A673 (cell line): ENCODE measurements around the gene PCDHGA4. TPM values are rescaled to one million over a fixed set of nuclear protein-coding genes. Genes with fewer than 3 reads are reported as not detected.
"Not testable (repeated sequence)": the region's sequence is repeated elsewhere in the genome, so short reads cannot be mapped to it uniquely, and the experiment has no call there.

Experiments
- BruUV-seq: library from RNA; stranded (reverse); fragments of 400-500 nt; replicated peaks from 2 replicates; lab custom pipeline; 2021; lab: Mats Ljungman, UMichigan
- CTCF ChIA-PET: fragments of 300-600 bp; sonication (Branson Sonifier 250); formaldehyde crosslinking; loops from one replicate; lab custom pipeline; 2022; ENCODE audit warnings: antibody characterized with exemption; lab: Charles Lee
- POLR2A ChIA-PET: fragments of 300-600 bp; sonication (Branson Sonifier 250); formaldehyde crosslinking; loops from one replicate; lab custom pipeline; 2022; ENCODE audit warnings: antibody characterized with exemption; ENCODE audit not compliant: low non-redundant PET; lab: Charles Lee
- DNase-seq: peaks from one replicate; pipeline ENCODE4 v3.0.0-alpha.2; 2015; ENCODE audit warnings: low spot score
- H3K27ac ChIP-seq: fragments of 200-600 bp; sonication (generic); 2 replicates; pipeline ENCODE4 v1.5.1; 2016; ENCODE audit warnings: mixed run types, low read depth, mild to moderate bottlenecking, mixed read lengths, antibody characterized with exemption, low read length; ENCODE audit not compliant: poor library complexity, severe bottlenecking
- H3K27me3 ChIP-seq: fragments of 200-600 bp; sonication (generic); replicated peaks from 2 replicates; pipeline ENCODE4 v1.6.1; 2017; ENCODE audit warnings: mixed run types, low read depth, mild to moderate bottlenecking, mixed read lengths, antibody characterized with exemption, low read length; ENCODE audit not compliant: insufficient read depth, poor library complexity
- H3K36me3 ChIP-seq: fragments of 200-600 bp; sonication (generic); 2 replicates; pipeline ENCODE4 v1.6.1; 2016; ENCODE audit warnings: mixed run types, mild to moderate bottlenecking, mixed read lengths, antibody characterized with exemption, low read length; ENCODE audit not compliant: insufficient read depth, poor library complexity, severe bottlenecking
- H3K4me1 ChIP-seq: fragments of 200-600 bp; sonication (generic); 2 replicates; pipeline ENCODE4 v1.6.1; 2017; ENCODE audit warnings: mixed run types, mild to moderate bottlenecking, mixed read lengths, antibody characterized with exemption, low read length; ENCODE audit not compliant: insufficient read depth, poor library complexity, severe bottlenecking
- H3K4me3 ChIP-seq: fragments of 200-600 bp; sonication (generic); 2 replicates; pipeline ENCODE4 v1.5.1; 2016; ENCODE audit warnings: low read depth, mixed run types, mild to moderate bottlenecking, mixed read lengths, low read length; ENCODE audit not compliant: poor library complexity, severe bottlenecking
- H3K9me3 ChIP-seq: fragments of 200-600 bp; sonication (generic); 2 replicates; pipeline ENCODE4 v1.6.1; 2016; ENCODE audit warnings: mixed run types, low read depth, mild to moderate bottlenecking, mixed read lengths, antibody characterized with exemption, low read length; ENCODE audit not compliant: poor library complexity, severe bottlenecking
- CTCF ChIP-seq: fragments of 300-800, 200-600 bp; sonication (generic); conservative IDR thresholded peaks from 2 replicates; pipeline ENCODE4 v1.5.1; 2017; ENCODE audit warnings: low read depth, mild to moderate bottlenecking, antibody characterized with exemption, low read length, moderate library complexity, mixed read lengths
- EZH2 ChIP-seq: fragments of 200-600 bp; sonication (generic); IDR thresholded peaks from 2 replicates; pipeline ENCODE4 v1.6.1; 2017; ENCODE audit warnings: borderline replicate concordance, low read depth, mild to moderate bottlenecking, mixed read lengths, antibody characterized with exemption, low read length; ENCODE audit not compliant: poor library complexity, severe bottlenecking
- intact Hi-C: fragments of 100-400 bp; cut with micrococcal nuclease; formaldehyde crosslinking; loops from one replicate; pipeline ENCODE4 v1.10.0; 2022; ENCODE audit not compliant: unreplicated experiment
- total RNA-seq: library from RNA; stranded (reverse); gene quantifications from 2 replicates; pipeline ENCODE4 v1.2.3, GENCODE V29; 2021

The PCDHGA4 gene
- total RNA-seq, 1 experiment from 2014 or later, result 3.5 TPM

DNA sequence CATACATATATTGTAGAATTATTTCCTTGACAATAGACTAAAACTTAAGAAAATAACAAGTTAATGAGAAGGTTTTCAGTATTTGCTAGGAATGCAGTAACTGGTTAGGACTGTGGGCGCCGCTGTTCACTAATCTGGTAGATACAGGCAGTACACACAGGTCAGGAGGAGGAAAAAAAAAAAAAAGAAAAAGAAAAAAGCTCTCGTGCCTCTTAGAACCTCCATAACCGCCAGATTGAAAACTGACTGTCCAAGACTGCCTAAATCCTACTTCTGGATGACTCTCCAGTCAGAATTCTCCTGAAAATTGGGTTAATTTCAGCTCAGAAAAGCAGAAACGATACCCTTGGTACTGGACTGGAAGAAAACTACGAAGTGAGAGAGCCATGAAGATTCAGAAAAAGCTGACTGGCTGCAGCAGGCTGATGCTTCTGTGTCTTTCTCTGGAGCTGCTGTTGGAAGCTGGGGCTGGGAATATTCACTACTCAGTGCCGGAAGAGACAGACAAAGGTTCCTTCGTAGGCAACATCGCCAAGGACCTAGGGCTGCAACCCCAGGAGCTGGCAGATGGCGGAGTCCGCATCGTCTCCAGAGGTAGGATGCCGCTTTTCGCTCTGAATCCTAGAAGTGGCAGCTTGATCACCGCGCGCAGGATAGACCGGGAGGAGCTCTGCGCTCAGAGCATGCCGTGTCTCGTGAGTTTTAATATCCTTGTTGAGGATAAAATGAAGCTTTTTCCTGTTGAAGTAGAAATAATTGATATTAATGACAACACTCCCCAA is 24.3 kb upstream of the PCDHGA4 start, which contains the start of gene PCDHGA1:
Gene PCDHGA1, plus strand, starts transcription at position 216 of the 782 bp plus-strand sequence.
- ChIA-PET POLR2A (interaction anchor here (0.6 kb wide), 1 partner anchor 15 kb away, joined by 5 read pairs; no protein-coding TSS in a partner anchor), CTCF (no interaction called here)
- no peak within 1 kb of the TSS for H3K4me3 ChIP-seq
- TF ChIP-seq CTCF (peak; percentile 52), EZH2 (no peak)
- no peak within 1 kb of the TSS for H3K27ac ChIP-seq
- H3K36me3 ChIP-seq, result no peaks in the 10 kb centered on the region
- no TSS peak for BruUV-seq
- no peaks in the 10 kb centered on the region for H3K4me1 ChIP-seq
- DNase-seq, result no peak
- peaks cover 41% of the 10 kb centered on the region for H3K9me3 ChIP-seq
- H3K27me3 ChIP-seq, result no peaks in the 10 kb centered on the region
- intact Hi-C loops, result no loop called here

DNA sequence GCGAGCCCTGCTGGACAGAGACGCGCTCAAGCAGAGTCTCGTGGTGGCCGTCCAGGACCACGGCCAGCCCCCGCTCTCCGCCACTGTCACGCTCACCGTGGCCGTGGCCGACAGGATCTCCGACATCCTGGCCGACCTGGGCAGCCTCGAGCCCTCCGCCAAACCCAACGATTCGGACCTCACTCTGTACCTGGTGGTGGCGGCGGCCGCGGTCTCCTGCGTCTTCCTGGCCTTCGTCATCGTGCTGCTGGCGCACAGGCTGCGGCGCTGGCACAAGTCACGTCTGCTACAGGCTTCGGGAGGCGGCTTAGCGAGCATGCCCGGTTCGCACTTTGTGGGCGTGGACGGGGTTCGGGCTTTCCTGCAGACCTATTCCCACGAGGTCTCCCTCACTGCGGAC is 22.2 kb upstream of the PCDHGA4 start:
- CTCF ChIA-PET, POLR2A ChIA-PET, H3K4me3 ChIP-seq, BruUV-seq, H3K27me3 ChIP-seq, H3K27ac ChIP-seq, intact Hi-C loops, H3K4me1 ChIP-seq, DNase-seq, H3K36me3 ChIP-seq: not testable (repeated sequence)
- H3K9me3 ChIP-seq, result peaks cover 54% of the 10 kb centered on the region

DNA sequence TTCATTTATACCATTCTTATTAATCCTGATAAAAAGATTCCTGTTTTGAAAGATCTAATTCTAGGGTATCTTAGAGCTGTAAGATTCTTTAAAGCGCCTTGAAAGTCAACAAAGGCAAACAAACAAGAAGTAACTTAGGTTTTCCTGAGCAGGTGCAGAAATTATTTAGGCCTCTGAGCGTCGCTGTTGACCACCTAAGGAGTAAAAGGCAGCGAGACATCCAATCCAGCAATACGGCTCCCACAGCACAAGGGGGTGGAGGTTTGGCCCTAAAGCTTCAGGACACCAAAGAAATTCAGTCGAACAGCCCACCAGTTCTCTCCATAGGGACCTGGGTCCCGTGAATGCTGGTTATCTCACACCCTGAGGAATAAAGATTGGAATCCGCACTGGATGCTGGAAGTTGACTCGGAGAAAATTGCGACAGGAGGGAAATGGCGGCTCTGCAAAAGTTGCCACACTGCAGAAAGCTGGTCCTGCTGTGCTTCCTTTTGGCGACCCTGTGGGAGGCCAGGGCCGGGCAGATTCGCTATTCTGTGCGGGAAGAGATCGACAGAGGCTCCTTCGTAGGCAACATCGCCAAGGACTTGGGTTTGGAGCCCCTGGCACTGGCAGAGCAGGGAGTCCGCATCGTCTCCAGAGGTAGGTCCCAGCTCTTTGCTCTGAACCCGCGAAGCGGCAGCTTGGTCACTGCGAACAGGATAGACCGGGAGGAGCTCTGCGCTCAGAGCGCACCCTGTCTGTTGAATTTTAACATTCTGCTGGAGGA is 16.1 kb upstream of the PCDHGA4 start, which contains the start of gene PCDHGA2:
Gene PCDHGA2, plus strand, starts transcription at position 223 of the 769 bp plus-strand sequence.
- POLR2A ChIA-PET, result no interaction called here
- TF ChIP-seq CTCF (peak; percentile 55), EZH2 (no peak)
- peak; percentile 65 for DNase-seq
- H3K27ac ChIP-seq, result no peak within 1 kb of the TSS
- H3K36me3 ChIP-seq, result no peaks in the 10 kb centered on the region
- peaks cover 48% of the 10 kb centered on the region for H3K9me3 ChIP-seq
- no peaks in the 10 kb centered on the region for H3K27me3 ChIP-seq
- H3K4me1 ChIP-seq, result no peaks in the 10 kb centered on the region
- no peak within 1 kb of the TSS for H3K4me3 ChIP-seq
- CTCF ChIA-PET, result interaction anchor here (0.6 kb wide), 1 partner anchor 225 kb away, joined by 3 read pairs; no protein-coding TSS in a partner anchor
- BruUV-seq, result no TSS peak
- intact Hi-C loops, result no loop called here

DNA sequence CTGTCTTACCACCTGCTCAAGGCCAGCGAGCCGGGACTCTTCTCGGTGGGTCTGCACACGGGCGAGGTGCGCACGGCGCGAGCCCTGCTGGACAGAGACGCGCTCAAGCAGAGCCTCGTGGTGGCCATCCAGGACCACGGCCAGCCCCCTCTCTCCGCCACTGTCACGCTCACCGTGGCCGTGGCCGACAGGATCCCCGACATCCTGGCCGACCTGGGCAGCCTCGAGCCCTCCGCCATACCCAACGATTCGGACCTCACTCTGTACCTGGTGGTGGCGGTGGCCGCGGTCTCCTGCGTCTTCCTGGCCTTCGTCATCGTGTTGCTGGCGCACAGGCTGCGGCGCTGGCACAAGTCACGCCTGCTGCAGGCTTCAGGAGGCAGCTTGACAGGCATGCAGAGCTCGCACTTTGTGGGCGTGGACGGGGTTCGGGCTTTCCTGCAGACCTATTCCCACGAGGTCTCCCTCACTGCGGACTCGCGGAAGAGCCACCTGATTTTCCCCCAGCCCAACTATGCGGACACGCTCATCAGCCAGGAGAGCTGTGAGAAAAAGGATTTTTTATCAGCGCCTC is 14.0 kb upstream of the PCDHGA4 start:
- H3K4me1 ChIP-seq, CTCF ChIA-PET, H3K36me3 ChIP-seq, intact Hi-C loops, H3K27ac ChIP-seq, H3K27me3 ChIP-seq, POLR2A ChIA-PET, H3K4me3 ChIP-seq, DNase-seq, BruUV-seq: not testable (repeated sequence)
- H3K9me3 ChIP-seq, result peaks cover 41% of the 10 kb centered on the region
